ENCODE measurements around the gene SLC16A8.

DNA sequence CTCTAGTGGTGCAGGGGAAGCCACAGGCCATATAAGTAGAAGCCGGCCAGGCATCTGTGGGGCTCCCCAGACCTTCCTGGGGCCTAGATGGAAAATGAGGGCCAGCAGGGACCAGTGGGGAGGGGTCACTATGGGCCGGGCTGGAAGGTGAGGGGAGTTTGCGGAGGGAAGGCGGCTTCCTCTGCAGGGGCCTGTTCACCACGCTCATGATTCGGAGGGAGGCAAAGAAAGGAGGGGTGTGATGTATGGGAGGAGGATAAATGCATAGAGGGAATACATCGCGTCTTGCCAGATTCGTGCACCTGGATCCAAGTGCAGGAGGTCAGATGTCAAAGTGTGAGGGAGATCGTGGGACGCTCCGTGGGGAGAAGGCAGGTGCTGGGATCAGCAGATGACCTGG lies 6.9 kb downstream of the SLC16A8 start:
- TF ChIP-seq, protein P1, sequence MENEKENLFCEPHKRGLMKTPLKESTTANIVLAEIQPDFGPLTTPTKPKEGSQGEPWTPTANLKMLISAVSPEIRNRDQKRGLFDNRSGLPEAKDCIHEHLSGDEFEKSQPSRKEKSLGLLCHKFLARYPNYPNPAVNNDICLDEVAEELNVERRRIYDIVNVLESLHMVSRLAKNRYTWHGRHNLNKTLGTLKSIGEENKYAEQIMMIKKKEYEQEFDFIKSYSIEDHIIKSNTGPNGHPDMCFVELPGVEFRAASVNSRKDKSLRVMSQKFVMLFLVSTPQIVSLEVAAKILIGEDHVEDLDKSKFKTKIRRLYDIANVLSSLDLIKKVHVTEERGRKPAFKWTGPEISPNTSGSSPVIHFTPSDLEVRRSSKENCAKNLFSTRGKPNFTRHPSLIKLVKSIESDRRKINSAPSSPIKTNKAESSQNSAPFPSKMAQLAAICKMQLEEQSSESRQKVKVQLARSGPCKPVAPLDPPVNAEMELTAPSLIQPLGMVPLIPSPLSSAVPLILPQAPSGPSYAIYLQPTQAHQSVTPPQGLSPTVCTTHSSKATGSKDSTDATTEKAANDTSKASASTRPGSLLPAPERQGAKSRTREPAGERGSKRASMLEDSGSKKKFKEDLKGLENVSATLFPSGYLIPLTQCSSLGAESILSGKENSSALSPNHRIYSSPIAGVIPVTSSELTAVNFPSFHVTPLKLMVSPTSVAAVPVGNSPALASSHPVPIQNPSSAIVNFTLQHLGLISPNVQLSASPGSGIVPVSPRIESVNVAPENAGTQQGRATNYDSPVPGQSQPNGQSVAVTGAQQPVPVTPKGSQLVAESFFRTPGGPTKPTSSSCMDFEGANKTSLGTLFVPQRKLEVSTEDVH (IDR thresholded peaks at IDR 0.05; ENCODE audit: low read depth, partially characterized antibody): no peak
- TF ChIP-seq NFIC (IDR thresholded peaks at IDR 0.05; ENCODE audit: low read depth, low read length): no peak
- no peak for TF ChIP-seq ZSCAN29 (IDR thresholded peaks at IDR 0.05)
- TF ChIP-seq, protein P2, sequence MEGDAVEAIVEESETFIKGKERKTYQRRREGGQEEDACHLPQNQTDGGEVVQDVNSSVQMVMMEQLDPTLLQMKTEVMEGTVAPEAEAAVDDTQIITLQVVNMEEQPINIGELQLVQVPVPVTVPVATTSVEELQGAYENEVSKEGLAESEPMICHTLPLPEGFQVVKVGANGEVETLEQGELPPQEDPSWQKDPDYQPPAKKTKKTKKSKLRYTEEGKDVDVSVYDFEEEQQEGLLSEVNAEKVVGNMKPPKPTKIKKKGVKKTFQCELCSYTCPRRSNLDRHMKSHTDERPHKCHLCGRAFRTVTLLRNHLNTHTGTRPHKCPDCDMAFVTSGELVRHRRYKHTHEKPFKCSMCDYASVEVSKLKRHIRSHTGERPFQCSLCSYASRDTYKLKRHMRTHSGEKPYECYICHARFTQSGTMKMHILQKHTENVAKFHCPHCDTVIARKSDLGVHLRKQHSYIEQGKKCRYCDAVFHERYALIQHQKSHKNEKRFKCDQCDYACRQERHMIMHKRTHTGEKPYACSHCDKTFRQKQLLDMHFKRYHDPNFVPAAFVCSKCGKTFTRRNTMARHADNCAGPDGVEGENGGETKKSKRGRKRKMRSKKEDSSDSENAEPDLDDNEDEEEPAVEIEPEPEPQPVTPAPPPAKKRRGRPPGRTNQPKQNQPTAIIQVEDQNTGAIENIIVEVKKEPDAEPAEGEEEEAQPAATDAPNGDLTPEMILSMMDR (IDR thresholded peaks at IDR 0.05 in 2 of 3, conservative IDR thresholded peaks at IDR 0.05 in 1 of 3; ENCODE audit: control insufficient read depth in 2 of 3, extremely low read depth in 1 of 3, insufficient read depth in 1 of 3, low read depth in 3 of 3, low read length in 3 of 3): no peak
- no peak for TF ChIP-seq EGR1 (IDR thresholded peaks at IDR 0.05; ENCODE audit: borderline replicate concordance in 1 of 2, low read depth in 2 of 2, low read length in 2 of 2)
- TF ChIP-seq, protein P3, sequence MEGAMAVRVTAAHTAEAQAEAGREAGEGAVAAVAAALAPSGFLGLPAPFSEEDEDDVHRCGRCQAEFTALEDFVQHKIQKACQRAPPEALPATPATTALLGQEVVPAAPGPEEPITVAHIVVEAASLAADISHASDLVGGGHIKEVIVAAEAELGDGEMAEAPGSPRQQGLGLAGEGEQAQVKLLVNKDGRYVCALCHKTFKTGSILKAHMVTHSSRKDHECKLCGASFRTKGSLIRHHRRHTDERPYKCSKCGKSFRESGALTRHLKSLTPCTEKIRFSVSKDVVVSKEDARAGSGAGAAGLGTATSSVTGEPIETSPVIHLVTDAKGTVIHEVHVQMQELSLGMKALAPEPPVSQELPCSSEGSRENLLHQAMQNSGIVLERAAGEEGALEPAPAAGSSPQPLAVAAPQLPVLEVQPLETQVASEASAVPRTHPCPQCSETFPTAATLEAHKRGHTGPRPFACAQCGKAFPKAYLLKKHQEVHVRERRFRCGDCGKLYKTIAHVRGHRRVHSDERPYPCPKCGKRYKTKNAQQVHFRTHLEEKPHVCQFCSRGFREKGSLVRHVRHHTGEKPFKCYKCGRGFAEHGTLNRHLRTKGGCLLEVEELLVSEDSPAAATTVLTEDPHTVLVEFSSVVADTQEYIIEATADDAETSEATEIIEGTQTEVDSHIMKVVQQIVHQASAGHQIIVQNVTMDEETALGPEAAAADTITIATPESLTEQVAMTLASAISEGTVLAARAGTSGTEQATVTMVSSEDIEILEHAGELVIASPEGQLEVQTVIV (IDR thresholded peaks at IDR 0.05; ENCODE audit: borderline replicate concordance, partially characterized antibody): no peak
- no peak for TF ChIP-seq EZH2 (IDR thresholded peaks at IDR 0.05; ENCODE audit: borderline replicate concordance, control insufficient read depth, low read depth, low read length)
- no peak for TF ChIP-seq REST (IDR thresholded peaks at IDR 0.05; ENCODE audit: low read depth, low read length)
- TF ChIP-seq PML (IDR thresholded peaks at IDR 0.05; ENCODE audit: low read length): no peak
- TF ChIP-seq CREB1 (IDR thresholded peaks at IDR 0.05; ENCODE audit: low read depth): no peak
- TF ChIP-seq POLR2A (IDR thresholded peaks at IDR 0.05; ENCODE audit: low read depth, low read length): no peak
- TF ChIP-seq, protein P4, sequence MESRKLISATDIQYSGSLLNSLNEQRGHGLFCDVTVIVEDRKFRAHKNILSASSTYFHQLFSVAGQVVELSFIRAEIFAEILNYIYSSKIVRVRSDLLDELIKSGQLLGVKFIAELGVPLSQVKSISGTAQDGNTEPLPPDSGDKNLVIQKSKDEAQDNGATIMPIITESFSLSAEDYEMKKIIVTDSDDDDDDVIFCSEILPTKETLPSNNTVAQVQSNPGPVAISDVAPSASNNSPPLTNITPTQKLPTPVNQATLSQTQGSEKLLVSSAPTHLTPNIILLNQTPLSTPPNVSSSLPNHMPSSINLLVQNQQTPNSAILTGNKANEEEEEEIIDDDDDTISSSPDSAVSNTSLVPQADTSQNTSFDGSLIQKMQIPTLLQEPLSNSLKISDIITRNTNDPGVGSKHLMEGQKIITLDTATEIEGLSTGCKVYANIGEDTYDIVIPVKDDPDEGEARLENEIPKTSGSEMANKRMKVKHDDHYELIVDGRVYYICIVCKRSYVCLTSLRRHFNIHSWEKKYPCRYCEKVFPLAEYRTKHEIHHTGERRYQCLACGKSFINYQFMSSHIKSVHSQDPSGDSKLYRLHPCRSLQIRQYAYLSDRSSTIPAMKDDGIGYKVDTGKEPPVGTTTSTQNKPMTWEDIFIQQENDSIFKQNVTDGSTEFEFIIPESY (IDR thresholded peaks at IDR 0.05): no peak

Data from GM12878 (cell line).